Measurements from ENCODE around the gene PPP2R2D.

PPP2R2D gene

GRCh38 chr10:131898061-131898460 is 2.7 kb upstream of the PPP2R2D start:
- intact Hi-C loops (cut with DNase I; ENCODE audit: low total_unique reads) = no loop called here
- H3K36me3 ChIP-seq = no peaks in the 10 kb centered on the region
- peaks cover 0 to 39% of the 10 kb centered on the region in 2 donors for H3K27me3 ChIP-seq
- no peak overlapping the region for H3K27ac ChIP-seq
- peaks cover 0 to 24% (median 18%) of the 10 kb centered on the region in 4 donors for H3K4me1 ChIP-seq
- DNase-seq = no peak
- no peak for TF ChIP-seq CTCF (IDR thresholded peaks at IDR 0.05)
- H3K9me3 ChIP-seq = no peaks in the 10 kb centered on the region
- no peak overlapping the region for H3K4me3 ChIP-seq

GRCh38 chr10:131898713-131899112 is 2.1 kb upstream of the PPP2R2D start:
- intact Hi-C loops (cut with DNase I; ENCODE audit: low total_unique reads) = no loop called here
- H3K9me3 ChIP-seq = no peaks in the 10 kb centered on the region
- no peak overlapping the region for H3K27ac ChIP-seq
- H3K4me3 ChIP-seq = no peak overlapping the region
- TF ChIP-seq CTCF (IDR thresholded peaks at IDR 0.05) = no peak
- peaks cover 0 to 29% (median 19%) of the 10 kb centered on the region in 4 donors for H3K4me1 ChIP-seq
- no peak for DNase-seq
- H3K27me3 ChIP-seq = peaks cover 0 to 32% of the 10 kb centered on the region in 2 donors
- H3K36me3 ChIP-seq = no peaks in the 10 kb centered on the region

GRCh38 chr10:131899116-131899690 is 1.6 kb upstream of the PPP2R2D start:
- TF ChIP-seq CTCF (IDR thresholded peaks at IDR 0.05) = no peak
- intact Hi-C loops (cut with DNase I; ENCODE audit: low total_unique reads) = no loop called here
- DNase-seq = no peak
- H3K9me3 ChIP-seq = no peaks in the 10 kb centered on the region
- no peaks in the 10 kb centered on the region for H3K36me3 ChIP-seq
- peaks cover 0 to 32% of the 10 kb centered on the region in 2 donors for H3K27me3 ChIP-seq
- H3K4me3 ChIP-seq = no peak overlapping the region
- no peak overlapping the region for H3K27ac ChIP-seq
- H3K4me1 ChIP-seq = peaks cover 0 to 29% (median 19%) of the 10 kb centered on the region in 4 donors

- H3K27me3 ChIP-seq = peaks cover 0 to 32% of the 10 kb centered on the region in 2 donors
- no peaks in the 10 kb centered on the region for H3K9me3 ChIP-seq
- no peaks in the 10 kb centered on the region for H3K36me3 ChIP-seq
- DNase-seq = peak in 1 of 2 donors; percentile 15
- peaks cover 0 to 35% (median 20%) of the 10 kb centered on the region in 4 donors for H3K4me1 ChIP-seq
- intact Hi-C loops (cut with DNase I; ENCODE audit: low total_unique reads) = loop anchor here (2.0 to 10.0 kb wide), 2 partner anchors 83 to 435 kb away; partner anchors contain the start of gene LRRC27
- H3K27ac ChIP-seq = peak overlapping the region; percentile 86 to 95
- peak overlapping the region; percentile 96 to 97 for H3K4me3 ChIP-seq
- TF ChIP-seq CTCF (IDR thresholded peaks at IDR 0.05) = peak in 1 of 2 experiments; percentile 4
Observed at GRCh38 chr10:131899695-131900349, 986 bp upstream of the PPP2R2D start.

- peak; percentile 38 to 72 for DNase-seq
- no peaks in the 10 kb centered on the region for H3K9me3 ChIP-seq
- H3K27me3 ChIP-seq = peaks cover 0 to 21% of the 10 kb centered on the region in 2 donors
- H3K36me3 ChIP-seq = no peaks in the 10 kb centered on the region
- H3K4me1 ChIP-seq = peaks cover 0 to 46% (median 26%) of the 10 kb centered on the region in 4 donors
- peak overlapping the region; percentile 96 to 97 for H3K4me3 ChIP-seq
- TF ChIP-seq CTCF (IDR thresholded peaks at IDR 0.05) = no peak
- peak overlapping the region; percentile 86 to 95 for H3K27ac ChIP-seq
- intact Hi-C loops (cut with DNase I; ENCODE audit: low total_unique reads) = loop anchor here (2.0 to 10.0 kb wide), 2 partner anchors 81 to 433 kb away; partner anchors contain the start of gene LRRC27
Observed at GRCh38 chr10:131901181-131901829, 497 bp downstream of the PPP2R2D start.

All from tibial artery (tissue), 4 donors.